Activated T-cell treated with anti-CD3 and anti-CD28 coated beads for 24 hours (primary cell): ENCODE measurements around the gene HARBI1.

Source experiments
- DNase-seq: peaks from one replicate; pipeline ENCODE4 v3.0.0-alpha.2; 2020; ENCODE audit warnings: low read depth

HARBI1 gene, protein sequence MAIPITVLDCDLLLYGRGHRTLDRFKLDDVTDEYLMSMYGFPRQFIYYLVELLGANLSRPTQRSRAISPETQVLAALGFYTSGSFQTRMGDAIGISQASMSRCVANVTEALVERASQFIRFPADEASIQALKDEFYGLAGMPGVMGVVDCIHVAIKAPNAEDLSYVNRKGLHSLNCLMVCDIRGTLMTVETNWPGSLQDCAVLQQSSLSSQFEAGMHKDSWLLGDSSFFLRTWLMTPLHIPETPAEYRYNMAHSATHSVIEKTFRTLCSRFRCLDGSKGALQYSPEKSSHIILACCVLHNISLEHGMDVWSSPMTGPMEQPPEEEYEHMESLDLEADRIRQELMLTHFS

GRCh38 chr11:46617134-46617971 lies at the start of gene HARBI1, which contains the start of gene ATG13:
HARBI1 (minus strand) TSS chr11:46617227; CDS start chr11:46616237, 990 bp downstream.
ATG13 (plus strand) TSS chr11:46617553; CDS start chr11:46644292, 26,739 bp downstream.
- DNase-seq, result peak; percentile 88

- DNase-seq, result no peak
Observed at GRCh38 chr11:46666516-46666915, 49.5 kb upstream of the HARBI1 start.

DNA sequence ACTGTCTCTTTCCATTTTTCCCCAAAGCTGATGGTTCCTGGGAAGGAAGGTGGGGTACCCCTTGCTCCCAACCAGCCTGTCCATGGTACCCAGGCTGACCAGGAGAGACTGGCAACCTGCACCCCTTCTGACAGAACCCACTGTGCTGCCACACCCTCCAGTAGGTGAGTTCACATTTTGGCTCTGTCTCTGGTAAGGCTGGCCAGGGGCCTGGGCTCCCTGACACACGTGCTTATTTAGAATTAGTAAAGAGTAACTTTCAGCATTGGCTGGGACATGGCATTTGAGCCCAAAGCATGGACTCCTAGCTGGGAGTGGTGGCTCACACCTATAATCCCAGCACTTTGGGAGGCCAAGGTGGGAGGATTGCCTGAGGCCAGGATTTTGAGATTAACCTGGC lies 48.3 kb upstream of the HARBI1 start:
- DNase-seq, result no peak

- DNase-seq, result no peak
Observed at GRCh38 chr11:46664612-46665011, 47.6 kb upstream of the HARBI1 start.

- DNase-seq, result no peak
Observed at GRCh38 chr11:46663277-46663940, 46.4 kb upstream of the HARBI1 start.

GRCh38 chr11:46662366-46662765 lies 45.3 kb upstream of the HARBI1 start:
- no peak for DNase-seq

DNA sequence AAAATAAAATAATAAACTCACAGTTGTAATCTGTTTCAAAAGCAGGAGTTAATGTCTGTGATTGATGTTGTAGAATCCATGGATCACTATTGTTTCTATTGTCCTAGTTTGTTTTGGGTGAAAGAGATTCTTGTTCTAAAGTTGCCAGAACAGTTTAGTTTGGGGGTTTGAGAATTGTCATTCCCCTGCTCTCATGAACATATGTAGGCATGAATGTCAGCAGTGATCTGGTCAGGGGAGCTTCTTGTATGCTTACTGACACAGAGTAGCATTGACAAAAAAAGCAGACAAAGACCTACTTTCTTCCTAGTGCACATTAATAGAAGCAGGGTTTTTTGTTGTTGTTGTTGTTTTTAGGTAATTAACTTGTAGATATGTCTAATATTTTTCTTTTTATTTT lies 44.8 kb upstream of the HARBI1 start:
- DNase-seq, result no peak

GRCh38 chr11:46659908-46660307 lies 42.9 kb upstream of the HARBI1 start:
- DNase-seq, result no peak

DNA sequence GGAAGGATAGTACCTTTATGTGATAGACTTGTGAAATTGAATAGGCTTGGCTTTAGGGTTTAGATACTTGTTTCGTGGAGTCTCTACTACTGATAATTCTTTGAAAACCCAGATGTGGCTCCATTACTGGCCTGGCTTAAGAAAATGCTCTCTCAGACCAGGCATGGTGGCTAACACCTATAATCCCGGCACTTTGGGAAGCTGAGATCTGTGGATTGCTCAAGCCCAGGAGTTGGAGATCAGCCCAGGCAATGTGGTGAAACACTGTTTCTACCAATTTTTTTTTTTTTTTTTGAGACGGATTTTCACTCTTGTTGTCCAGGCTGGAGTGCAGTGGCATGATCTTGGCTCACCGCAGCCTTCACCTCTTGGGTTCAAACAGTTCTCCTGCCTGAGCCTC lies 41.2 kb upstream of the HARBI1 start:
- no peak for DNase-seq

GRCh38 chr11:46657186-46657585 lies 40.2 kb upstream of the HARBI1 start:
- no peak for DNase-seq

- no peak for DNase-seq
Observed at GRCh38 chr11:46655631-46656030, 38.6 kb upstream of the HARBI1 start.

DNA sequence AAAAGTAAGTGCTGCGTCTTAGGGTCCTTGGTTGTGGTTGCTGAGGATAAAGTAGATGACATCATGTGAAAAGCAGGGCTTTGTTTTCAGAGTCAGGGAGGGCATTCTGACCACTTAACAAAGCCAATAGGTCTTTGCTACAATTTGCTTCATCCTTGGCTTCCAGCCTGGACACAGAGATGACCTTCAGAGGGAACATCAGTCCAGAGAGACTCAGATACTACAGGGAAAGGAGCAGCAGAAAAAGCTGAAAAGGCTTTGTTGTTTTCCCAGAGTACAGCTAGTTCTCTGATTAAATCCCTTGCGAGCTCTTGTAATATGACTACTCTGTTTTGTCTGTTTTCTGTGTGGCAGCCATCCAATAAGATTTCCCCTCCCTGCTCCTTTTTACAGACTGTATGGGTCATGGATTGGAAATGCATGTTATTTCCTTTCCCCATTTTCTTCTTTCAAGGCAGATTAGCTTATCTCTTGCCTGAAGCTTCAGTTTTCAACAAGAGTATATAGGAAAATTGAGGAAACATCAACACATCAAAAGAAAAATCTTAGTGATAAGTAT lies 32.2 kb upstream of the HARBI1 start:
- DNase-seq, result no peak

GRCh38 chr11:46643986-46644385 lies 27.0 kb upstream of the HARBI1 start:
- no peak for DNase-seq

DNA sequence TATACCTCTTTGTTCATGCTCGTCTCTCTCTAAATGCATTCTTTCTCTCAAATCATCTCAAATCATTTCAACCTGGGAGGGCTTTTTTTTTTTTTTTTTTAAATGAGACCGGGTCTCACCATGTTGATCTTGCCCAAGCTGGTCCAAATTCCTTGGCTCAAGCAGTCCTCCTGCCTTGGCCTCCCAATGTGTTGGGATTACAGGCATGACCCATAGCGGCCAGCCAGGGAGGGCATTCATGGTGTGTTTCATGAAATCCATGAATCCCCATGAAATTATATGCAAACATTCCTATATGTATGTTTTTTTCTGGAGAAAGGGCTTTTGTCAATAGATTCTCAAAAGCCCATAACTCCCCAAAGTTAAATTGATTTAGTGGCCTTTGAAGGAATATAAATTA lies 26.5 kb upstream of the HARBI1 start:
- DNase-seq, result no peak

GRCh38 chr11:46642627-46643335 lies 25.8 kb upstream of the HARBI1 start:
- DNase-seq, result no peak

- no peak for DNase-seq
Observed at GRCh38 chr11:46641639-46642038, 24.6 kb upstream of the HARBI1 start.

DNA sequence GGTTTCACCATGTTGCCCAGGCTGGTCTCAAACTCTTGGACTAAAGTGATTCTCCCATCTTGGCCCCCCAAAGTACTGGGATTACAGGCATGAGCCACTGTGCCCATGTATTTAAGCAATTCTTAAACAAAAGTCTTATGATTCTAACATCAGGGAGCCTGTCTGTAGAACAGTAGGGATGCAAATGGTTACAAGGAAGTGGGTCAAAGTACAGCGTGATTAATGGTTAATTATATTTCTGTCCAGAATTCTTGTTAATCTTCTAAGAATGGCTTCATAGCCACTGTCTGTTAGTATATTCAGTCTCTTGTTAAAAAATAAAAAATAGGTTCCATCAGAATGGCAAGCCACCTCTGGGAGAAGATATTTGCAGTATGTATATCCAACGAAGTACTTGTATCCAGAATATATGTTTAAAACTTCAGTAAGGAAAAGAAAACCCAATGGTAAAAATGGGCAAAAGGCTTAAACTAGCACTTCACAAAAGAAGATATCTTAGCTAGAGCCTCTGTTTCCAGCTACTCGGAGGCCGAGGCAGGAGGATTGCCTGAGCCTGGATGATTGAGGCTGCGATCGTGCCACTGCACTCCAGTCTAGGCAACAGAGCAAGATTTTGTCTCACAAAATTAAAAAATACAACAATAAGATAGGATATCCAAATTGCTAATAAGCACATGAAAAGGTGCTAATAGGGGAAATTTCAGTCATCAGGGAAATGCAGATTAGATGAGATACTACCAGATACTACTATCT lies 23.2 kb upstream of the HARBI1 start:
- DNase-seq, result no peak

GRCh38 chr11:46639197-46639839 lies 22.3 kb upstream of the HARBI1 start:
- DNase-seq, result no peak

DNA sequence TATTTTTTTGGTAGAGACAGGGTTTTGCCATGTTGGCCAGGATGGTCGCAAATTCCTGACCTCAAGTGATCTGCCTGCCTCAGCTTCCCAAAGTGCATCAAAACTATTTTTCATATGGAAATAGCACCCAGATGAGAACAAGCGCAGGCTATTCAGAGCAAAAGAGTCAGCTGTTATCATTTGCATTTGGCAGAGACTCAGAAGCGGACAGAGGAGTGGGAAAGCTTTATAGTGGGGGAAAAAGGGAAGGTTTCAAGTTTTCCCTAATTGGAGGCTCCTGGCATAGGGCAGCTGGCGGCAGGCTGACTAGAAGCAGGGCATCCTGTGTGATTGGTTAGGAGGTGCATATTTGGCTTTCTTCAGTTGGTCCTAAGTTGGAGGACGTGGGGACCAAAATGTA lies 20.5 kb upstream of the HARBI1 start:
- no peak for DNase-seq

DNA sequence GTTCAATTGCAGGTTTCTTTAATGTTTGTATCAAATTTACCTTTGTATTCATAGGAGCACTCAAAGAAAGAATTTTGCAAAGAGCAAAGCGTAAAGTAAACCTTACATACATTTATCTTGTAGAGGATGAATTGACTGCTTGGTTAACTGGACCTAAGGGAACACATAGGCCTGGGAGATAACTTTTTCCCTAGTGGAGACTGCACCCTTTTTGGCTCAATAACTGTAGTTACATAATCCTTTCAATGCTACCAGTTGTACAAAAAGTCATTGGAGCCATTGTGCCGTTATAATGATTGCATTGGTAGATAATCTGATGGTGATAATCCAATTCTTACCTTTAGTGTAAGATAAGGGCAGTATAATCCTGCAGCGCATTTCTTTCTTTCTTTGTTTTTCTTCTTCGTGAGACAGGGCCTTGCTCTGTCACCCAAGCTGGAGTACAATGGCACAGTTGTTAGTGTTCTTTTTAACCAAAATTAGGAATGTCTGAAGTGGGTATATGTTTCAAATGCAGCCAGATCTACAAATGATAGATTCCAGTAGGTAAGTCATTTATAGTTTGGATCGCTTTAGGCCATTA lies 18.6 kb upstream of the HARBI1 start:
- no peak for DNase-seq
